GM15510 (cell line): ENCODE data around the gene ENOX1.

ENCODE experiments used
- POLR2A ChIP-seq: IDR thresholded peaks from 3 replicates; pipeline ENCODE4 v1.6.1; 2011; ENCODE audit warnings: borderline replicate concordance; ENCODE audit not compliant: insufficient read length; ENCODE audit errors: extremely low read depth

The ENOX1 gene

GRCh38 chr13:43470610-43471009 is 316.2 kb downstream of the ENOX1 start:
- TF ChIP-seq POLR2A = no peak

GRCh38 chr13:43469791-43470190 is 317.0 kb downstream of the ENOX1 start:
- TF ChIP-seq POLR2A = no peak

- TF ChIP-seq POLR2A = no peak
These were observed 322.1 kb downstream of the ENOX1 start for GRCh38 chr13:43464578-43465264.

GRCh38 chr13:43448605-43449336 is 338.0 kb downstream of the ENOX1 start:
- no peak for TF ChIP-seq POLR2A

- TF ChIP-seq POLR2A = no peak
These were observed 340.6 kb downstream of the ENOX1 start for GRCh38 chr13:43446126-43446525.

- TF ChIP-seq POLR2A = no peak
These were observed 341.1 kb downstream of the ENOX1 start for GRCh38 chr13:43445668-43446067.

GRCh38 chr13:43444081-43444480 is 342.7 kb downstream of the ENOX1 start:
- TF ChIP-seq POLR2A = no peak

GRCh38 chr13:43441899-43442499 is 344.8 kb downstream of the ENOX1 start:
- TF ChIP-seq POLR2A = no peak

GRCh38 chr13:43441464-43441863 is 345.3 kb downstream of the ENOX1 start:
- no peak for TF ChIP-seq POLR2A

GRCh38 chr13:43434191-43434590 is 352.6 kb downstream of the ENOX1 start:
- no peak for TF ChIP-seq POLR2A

GRCh38 chr13:43433691-43434141 is 353.1 kb downstream of the ENOX1 start:
- TF ChIP-seq POLR2A = no peak

- no peak for TF ChIP-seq POLR2A
These were observed 353.8 kb downstream of the ENOX1 start for GRCh38 chr13:43432958-43433357.

- TF ChIP-seq POLR2A = no peak
These were observed 354.9 kb downstream of the ENOX1 start for GRCh38 chr13:43431841-43432240.

- no peak for TF ChIP-seq POLR2A
These were observed 355.5 kb downstream of the ENOX1 start for GRCh38 chr13:43431290-43431716.

GRCh38 chr13:43428545-43429296 is 358.1 kb downstream of the ENOX1 start:
- TF ChIP-seq POLR2A = no peak
